Astrocyte of the spinal cord (primary cell): ENCODE results near the gene FAF1.
A peak's percentile ranks its signal among the peaks of the same experiment; 100 is the strongest.
"Not testable (repeated sequence)": the region's sequence is repeated elsewhere in the genome, so short reads cannot be mapped to it uniquely, and the experiment has no call there.

Experiments used
- DNase-seq: peaks from one replicate; pipeline ENCODE4 v3.0.0; 2011; ENCODE audit warnings: low read depth, low spot score
- H3K4me3 ChIP-seq: 2 replicates; pipeline ENCODE4 v1.5.1; 2011; ENCODE audit warnings: low read depth, mild to moderate bottlenecking, low read length, moderate library complexity
- CTCF ChIP-seq: IDR thresholded peaks from 2 replicates; pipeline ENCODE4 v1.5.1; 2012; ENCODE audit warnings: low read depth, mild to moderate bottlenecking, low read length, inconsistent platforms
- in situ Hi-C: cut with HindIII; loops from 2 replicates; pipeline ENCODE4 v1.10.0; 2017; ENCODE audit warnings: low sequenced_read_pairs

FAF1 gene

GRCh38 chr1:50967416-50968157 lies 7.5 kb upstream of the FAF1 start:
- in situ Hi-C loops = no loop called here
- peak overlapping the region; percentile 59 for H3K4me3 ChIP-seq

GRCh38 chr1:50966991-50967390 lies 6.9 kb upstream of the FAF1 start:
- in situ Hi-C loops = no loop called here
- no peak for DNase-seq
- TF ChIP-seq CTCF = no peak
- no peak overlapping the region for H3K4me3 ChIP-seq

More at GRCh38 chr1:50967416-50968157, 7.5 kb upstream of the FAF1 start:
- no peak for DNase-seq
- no peak for TF ChIP-seq CTCF

GRCh38 chr1:50964863-50965262 lies 4.8 kb upstream of the FAF1 start:
- no peak for DNase-seq
- in situ Hi-C loops = no loop called here
- H3K4me3 ChIP-seq = no peak overlapping the region
- no peak for TF ChIP-seq CTCF

- peak overlapping the region; percentile 92 for H3K4me3 ChIP-seq
- in situ Hi-C loops = no loop called here
- peak; percentile 28 for DNase-seq
- TF ChIP-seq CTCF = no peak
Observed at GRCh38 chr1:50959303-50959912, 659 bp downstream of the FAF1 start.

- in situ Hi-C loops = no loop called here
- no peak for DNase-seq
- no peak overlapping the region for H3K4me3 ChIP-seq
- no peak for TF ChIP-seq CTCF
Observed at GRCh38 chr1:50955116-50955515, 5.0 kb downstream of the FAF1 start.

GRCh38 chr1:50952566-50952965 lies 7.5 kb downstream of the FAF1 start:
- in situ Hi-C loops, H3K4me3 ChIP-seq, DNase-seq: not testable (repeated sequence)

GRCh38 chr1:50950396-50950795 lies 9.7 kb downstream of the FAF1 start:
- no peak overlapping the region for H3K4me3 ChIP-seq
- no peak for TF ChIP-seq CTCF
- in situ Hi-C loops = no loop called here
- DNase-seq = no peak
